H9 (cell line): ENCODE results near the gene RUNDC1. TPM values are rescaled to one million over a fixed set of nuclear protein-coding genes. Genes with fewer than 3 reads are reported as not detected.
A peak's percentile ranks its signal among the peaks of the same experiment; 100 is the strongest.
"Not testable (repeated sequence)": the region's sequence is repeated elsewhere in the genome, so short reads cannot be mapped to it uniquely, and the experiment has no call there.

Experiments
- DNase-seq: peaks from one replicate; pipeline ENCODE4 v3.0.0-alpha.2; 2017
- H2AFZ ChIP-seq: one replicate; pipeline ENCODE4 v1.6.1; 2013; ENCODE audit warnings: mild to moderate bottlenecking, low read length, control low read depth, moderate library complexity
- H2AK5ac ChIP-seq: 2 replicates; pipeline ENCODE4 v1.6.1; 2013; ENCODE audit warnings: low read length, control low read depth, mixed read lengths; ENCODE audit not compliant: insufficient read length
- H2BK120ac ChIP-seq: one replicate; pipeline ENCODE4 v1.6.1; 2013; ENCODE audit warnings: low read depth, mild to moderate bottlenecking, low read length, control low read depth, inconsistent platforms; ENCODE audit not compliant: poor library complexity, severe bottlenecking
- H2BK12ac ChIP-seq: 2 replicates; pipeline ENCODE4 v1.6.1; 2013; ENCODE audit warnings: low read length, control low read depth, mixed read lengths, low read depth; ENCODE audit not compliant: insufficient read length
- H2BK15ac ChIP-seq: 2 replicates; pipeline ENCODE4 v1.6.1; 2013; ENCODE audit warnings: low read depth, low read length, control low read depth
- H2BK20ac ChIP-seq: one replicate; pipeline ENCODE4 v1.6.1; 2013; ENCODE audit warnings: low read depth, mild to moderate bottlenecking, low read length, control low read depth, inconsistent platforms; ENCODE audit not compliant: poor library complexity, severe bottlenecking
- H2BK5ac ChIP-seq: 2 replicates; pipeline ENCODE4 v1.6.1; 2013; ENCODE audit warnings: low read length, control low read depth, mixed read lengths; ENCODE audit not compliant: insufficient read length
- H3K14ac ChIP-seq: 2 replicates; pipeline ENCODE4 v1.6.1; 2013; ENCODE audit warnings: low read length, control low read depth; ENCODE audit not compliant: insufficient read depth
- H3K18ac ChIP-seq: 2 replicates; pipeline ENCODE4 v1.6.1; 2013; ENCODE audit warnings: low read depth, mild to moderate bottlenecking, mixed read lengths, low read length, control low read depth; ENCODE audit not compliant: insufficient read length
- H3K23ac ChIP-seq: 2 replicates; pipeline ENCODE4 v1.6.1; 2013; ENCODE audit warnings: low read length, control low read depth, mixed read lengths, low read depth; ENCODE audit not compliant: insufficient read length
- H3K23me2 ChIP-seq: 2 replicates; pipeline ENCODE4 v1.6.1; 2013; ENCODE audit warnings: low read depth, mild to moderate bottlenecking, mixed read lengths, low read length, control low read depth; ENCODE audit not compliant: insufficient read length, poor library complexity, severe bottlenecking
- H3K27ac ChIP-seq: 2 replicates; pipeline ENCODE4 v1.5.1; 2013; ENCODE audit warnings: low read length, control low read depth, mixed read lengths, low read depth; ENCODE audit not compliant: insufficient read length
- H3K27me3 ChIP-seq: 2 replicates; pipeline ENCODE4 v1.6.1; 2013; ENCODE audit warnings: low read length, control low read depth, inconsistent platforms; ENCODE audit not compliant: insufficient read depth
- H3K4ac ChIP-seq: 2 replicates; pipeline ENCODE4 v1.6.1; 2013; ENCODE audit warnings: low read depth, mild to moderate bottlenecking, control low read depth, inconsistent platforms, low read length, moderate library complexity
- H3K4me1 ChIP-seq: 2 replicates; pipeline ENCODE4 v1.6.1; 2013; ENCODE audit warnings: low read length, control low read depth, inconsistent platforms; ENCODE audit not compliant: insufficient read depth
- H3K4me2 ChIP-seq: 2 replicates; pipeline ENCODE4 v1.6.1; 2013; ENCODE audit warnings: low read length, control low read depth, mixed read lengths; ENCODE audit not compliant: insufficient read length, insufficient read depth
- H3K56ac ChIP-seq: 2 replicates; pipeline ENCODE4 v1.6.1; 2013; ENCODE audit warnings: low read depth, mild to moderate bottlenecking, mixed read lengths, low read length, control low read depth; ENCODE audit not compliant: insufficient read length
- H3K79me1 ChIP-seq: 2 replicates; pipeline ENCODE4 v1.6.1; 2013; ENCODE audit warnings: low read depth, mild to moderate bottlenecking, moderate library complexity, low read length, control low read depth, inconsistent platforms; ENCODE audit not compliant: insufficient read depth, poor library complexity, severe bottlenecking
- H3K79me2 ChIP-seq: 2 replicates; pipeline ENCODE4 v1.6.1; 2013; ENCODE audit warnings: low read length, control low read depth, inconsistent platforms; ENCODE audit not compliant: insufficient read depth
- H3K9ac ChIP-seq: 2 replicates; pipeline ENCODE4 v1.6.1; 2013; ENCODE audit warnings: low read length, control low read depth, mixed read lengths; ENCODE audit not compliant: insufficient read length; ENCODE audit errors: extremely low read depth
- H3K9me3 ChIP-seq: one replicate; pipeline ENCODE4 v1.6.1; 2013; ENCODE audit warnings: low read depth, low read length, inconsistent platforms; ENCODE audit not compliant: control insufficient read depth
- H3T11ph ChIP-seq: one replicate; pipeline ENCODE4 v1.6.1; 2013; ENCODE audit warnings: mild to moderate bottlenecking, low read length, control low read depth, inconsistent platforms
- H4K20me1 ChIP-seq: one replicate; pipeline ENCODE4 v1.6.1; 2013; ENCODE audit not compliant: control insufficient read depth, insufficient read length, insufficient read depth
- H4K5ac ChIP-seq: 2 replicates; pipeline ENCODE4 v1.6.1; 2013; ENCODE audit warnings: low read depth, mild to moderate bottlenecking, mixed read lengths, low read length, control low read depth; ENCODE audit not compliant: insufficient read length
- H4K8ac ChIP-seq: replicated peaks from 2 replicates; pipeline ENCODE4 v1.6.1; 2013; ENCODE audit warnings: low read length, control low read depth, mixed read lengths, low read depth; ENCODE audit not compliant: insufficient read length
- H4K91ac ChIP-seq: 2 replicates; pipeline ENCODE4 v1.6.1; 2013; ENCODE audit warnings: low read depth, mild to moderate bottlenecking, moderate library complexity, mixed read lengths, low read length, control low read depth; ENCODE audit not compliant: insufficient read length
- H3K27ac Mint-ChIP-seq, 3 experiments: 2 replicates in 2 of 3; 3 replicates in 1 of 3; pipeline ENCODE4 v1.8.0; 2020 to 2021; ENCODE audit warnings: mixed read lengths in 3 of 3, mild to moderate bottlenecking in 1 of 3, moderate library complexity in 1 of 3
- H3K27me3 Mint-ChIP-seq: 2 replicates; pipeline ENCODE4 v1.8.0; 2021; ENCODE audit warnings: low read depth, mild to moderate bottlenecking, moderate library complexity, mixed read lengths
- H3K36me3 Mint-ChIP-seq, 3 experiments: 2 replicates in 2 of 3; 3 replicates in 1 of 3; pipeline ENCODE4 v1.8.0; 2020 to 2021; ENCODE audit warnings: low read depth in 3 of 3, mixed read lengths in 3 of 3; ENCODE audit not compliant: insufficient read depth in 1 of 3
- H3K4me1 Mint-ChIP-seq, 2 experiments: 2 replicates each; pipeline ENCODE4 v1.8.0; 2020; ENCODE audit warnings: mixed read lengths in 2 of 2
- H3K4me3 Mint-ChIP-seq, 2 experiments: 2 replicates in 1 of 2; 3 replicates in 1 of 2; pipeline ENCODE4 v1.8.0; 2020 to 2021; ENCODE audit warnings: mild to moderate bottlenecking in 2 of 2, mixed read lengths in 2 of 2, moderate library complexity in 1 of 2
- H3K9me3 Mint-ChIP-seq, 2 experiments: 2 replicates in 1 of 2; 3 replicates in 1 of 2; pipeline ENCODE4 v1.8.0; 2020; ENCODE audit warnings: mild to moderate bottlenecking in 2 of 2, mixed read lengths in 2 of 2, moderate library complexity in 1 of 2
- WGBS: extraction: QIAGEN DNeasy Blood & Tissue Kit; methylation state at CpG from one replicate; pipeline ENCODE4 v1.1.7; 2013; ENCODE audit warnings: missing lambda C conversion rate, low lambda C conversion rate, mixed read lengths; ENCODE audit not compliant: insufficient read length; ENCODE audit errors: extremely low coverage; 5-methylcytosine and 5-hydroxymethylcytosine counted together
- total RNA-seq: library from RNA; stranded (reverse); gene quantifications from 2 replicates; pipeline ENCODE4 v1.2.1, GENCODE V29; 2021
- TF ChIP-seq, protein P1 (sequence below): fragments of 200-600 bp; sonication (generic); conservative IDR thresholded peaks from 3 replicates; pipeline ENCODE4 v1.8.0; 2021; ENCODE audit warnings: antibody characterized with exemption, mild to moderate bottlenecking

Gene RUNDC1
- total RNA-seq, 1 experiment from 2014 or later, result 18.8 TPM

DNA sequence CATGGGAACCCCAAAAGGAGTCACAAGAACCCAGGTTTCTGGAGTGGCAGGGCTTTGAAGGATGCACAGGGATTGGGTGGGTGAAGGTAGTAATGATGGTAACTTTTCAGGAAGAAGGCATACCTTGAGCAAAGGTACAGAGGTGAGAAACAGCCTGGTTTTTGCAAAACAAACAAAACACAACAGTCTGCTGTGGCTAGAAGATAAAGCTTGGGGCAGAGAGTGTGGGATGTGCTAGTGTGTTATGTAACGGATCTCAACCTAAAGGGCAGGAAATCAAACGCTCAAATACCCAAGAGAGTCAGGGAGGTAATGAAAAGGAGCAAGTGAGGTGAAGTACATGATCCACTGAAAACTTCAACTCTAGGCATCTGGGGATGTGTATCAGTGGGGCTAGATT is 5.1 kb upstream of the RUNDC1 start:
- Histone ChIP-seq H2BK120ac (no peak overlapping the region), H3K23me2 (peaks cover 6% of the 10 kb centered on the region), H2BK5ac (no peak overlapping the region), H3K27ac (no peak overlapping the region), H3K23ac (no peak overlapping the region), H3K4me2 (no peak overlapping the region), H3K9ac (no peak overlapping the region), H2BK12ac (no peak overlapping the region), H4K5ac (no peak overlapping the region), H3K4me1 (no peaks in the 10 kb centered on the region), H3K56ac (no peak overlapping the region), H4K8ac (no peak overlapping the region), H4K91ac (no peak overlapping the region), H2AK5ac (no peak overlapping the region), H4K20me1 (no peaks in the 10 kb centered on the region), H2BK20ac (no peak overlapping the region), H2AFZ (no peak overlapping the region), H3K4ac (no peak overlapping the region), H3K79me1 (no peaks in the 10 kb centered on the region), H3T11ph (no peak overlapping the region), H3K27me3 (no peaks in the 10 kb centered on the region), H2BK15ac (no peak overlapping the region), H3K9me3 (no peaks in the 10 kb centered on the region), H3K14ac (no peak overlapping the region), H3K18ac (no peak overlapping the region), H3K79me2 (no peaks in the 10 kb centered on the region)
- TF ChIP-seq, protein P1, sequence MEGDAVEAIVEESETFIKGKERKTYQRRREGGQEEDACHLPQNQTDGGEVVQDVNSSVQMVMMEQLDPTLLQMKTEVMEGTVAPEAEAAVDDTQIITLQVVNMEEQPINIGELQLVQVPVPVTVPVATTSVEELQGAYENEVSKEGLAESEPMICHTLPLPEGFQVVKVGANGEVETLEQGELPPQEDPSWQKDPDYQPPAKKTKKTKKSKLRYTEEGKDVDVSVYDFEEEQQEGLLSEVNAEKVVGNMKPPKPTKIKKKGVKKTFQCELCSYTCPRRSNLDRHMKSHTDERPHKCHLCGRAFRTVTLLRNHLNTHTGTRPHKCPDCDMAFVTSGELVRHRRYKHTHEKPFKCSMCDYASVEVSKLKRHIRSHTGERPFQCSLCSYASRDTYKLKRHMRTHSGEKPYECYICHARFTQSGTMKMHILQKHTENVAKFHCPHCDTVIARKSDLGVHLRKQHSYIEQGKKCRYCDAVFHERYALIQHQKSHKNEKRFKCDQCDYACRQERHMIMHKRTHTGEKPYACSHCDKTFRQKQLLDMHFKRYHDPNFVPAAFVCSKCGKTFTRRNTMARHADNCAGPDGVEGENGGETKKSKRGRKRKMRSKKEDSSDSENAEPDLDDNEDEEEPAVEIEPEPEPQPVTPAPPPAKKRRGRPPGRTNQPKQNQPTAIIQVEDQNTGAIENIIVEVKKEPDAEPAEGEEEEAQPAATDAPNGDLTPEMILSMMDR, result no peak
- Mint-ChIP-seq H3K9me3 (no peaks in the 10 kb centered on the region; a peak in 1 of 5 replicates), H3K27ac (peak overlapping the region in 2 of 3 experiments; percentile 20 to 22; a peak in 2 of 7 replicates), H3K36me3 (peaks cover 0 to 6% (median 3%) of the 10 kb centered on the region in 3 experiments; a peak in 3 of 7 replicates), H3K27me3 (no peaks in the 10 kb centered on the region), H3K4me3 (no peak overlapping the region), H3K4me1 (peaks cover 9 to 12% of the 10 kb centered on the region in 2 experiments)
- DNase-seq, result no peak
- no CpG with 5 or more reads among the region's 2 CpGs for WGBS

- DNase-seq, H2BK5ac ChIP-seq, H3K79me1 ChIP-seq, H3K23ac ChIP-seq, H3K27me3 Mint-ChIP-seq, H2AK5ac ChIP-seq, H2BK15ac ChIP-seq, H3K4me2 ChIP-seq, H3K14ac ChIP-seq, H3K9me3 ChIP-seq, H3K23me2 ChIP-seq, H2BK12ac ChIP-seq, H2BK120ac ChIP-seq, H2BK20ac ChIP-seq, H3K79me2 ChIP-seq, H3K4me1 ChIP-seq, H3K9ac ChIP-seq, H3K36me3 Mint-ChIP-seq, H3K27ac Mint-ChIP-seq, H4K8ac ChIP-seq, H4K5ac ChIP-seq, H3K56ac ChIP-seq, H3K27me3 ChIP-seq, H3K27ac ChIP-seq, H3T11ph ChIP-seq, H4K20me1 ChIP-seq, H2AFZ ChIP-seq, H3K18ac ChIP-seq, H3K9me3 Mint-ChIP-seq, H3K4me3 Mint-ChIP-seq, H4K91ac ChIP-seq, H3K4ac ChIP-seq: not testable (repeated sequence)
- peaks cover 9 to 14% of the 10 kb centered on the region in 2 experiments for H3K4me1 Mint-ChIP-seq
- WGBS, result no CpG with 5 or more reads among the region's 16 CpGs
These were observed 4.7 kb upstream of the RUNDC1 start for GRCh38 chr17:42975701-42976100.
